NCI-H146 treated with DMSO at 0.1 percent for 48 hours (cell line): ENCODE results near the gene BRD3.
"Not testable (repeated sequence)": the region's sequence is repeated elsewhere in the genome, so short reads cannot be mapped to it uniquely, and the experiment has no call there.

Experiments
- DNase-seq: peaks from one replicate; lab custom pipeline; 2025; ENCODE audit not compliant: unreplicated experiment; lab: John Stamatoyannopoulos, UW

The BRD3 gene

DNA sequence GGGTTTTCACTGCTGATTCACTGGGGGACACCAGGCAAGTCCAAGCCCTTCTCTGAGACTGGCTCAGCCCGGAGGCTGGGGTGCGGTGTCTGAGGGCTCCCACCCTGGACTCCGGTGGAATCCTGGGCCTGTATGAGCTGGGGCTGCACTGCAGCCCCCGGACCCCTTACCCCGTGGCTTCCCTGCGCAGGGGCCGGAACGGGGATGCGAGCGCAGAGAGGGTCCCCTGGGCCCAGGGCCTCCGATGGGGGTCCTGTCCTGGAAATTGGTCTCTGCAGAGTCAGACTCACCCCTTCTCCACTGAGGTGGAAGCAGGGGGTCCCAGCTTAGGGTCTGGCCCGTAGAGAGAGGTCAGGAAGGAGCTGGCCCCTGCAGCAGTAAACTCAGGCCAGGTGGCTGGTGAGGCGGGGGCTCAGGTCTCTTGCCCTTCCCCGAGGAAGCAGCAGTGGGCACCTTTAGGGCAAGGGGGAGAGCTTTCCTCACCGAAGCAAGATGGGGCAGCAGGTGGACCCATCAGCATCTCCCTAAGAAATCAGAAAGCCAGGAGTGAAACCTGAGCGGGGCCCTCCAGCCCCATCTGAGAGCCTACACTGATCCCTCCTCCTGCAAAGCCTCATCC lies 74.1 kb downstream of the BRD3 start:
- no peak for DNase-seq

DNA sequence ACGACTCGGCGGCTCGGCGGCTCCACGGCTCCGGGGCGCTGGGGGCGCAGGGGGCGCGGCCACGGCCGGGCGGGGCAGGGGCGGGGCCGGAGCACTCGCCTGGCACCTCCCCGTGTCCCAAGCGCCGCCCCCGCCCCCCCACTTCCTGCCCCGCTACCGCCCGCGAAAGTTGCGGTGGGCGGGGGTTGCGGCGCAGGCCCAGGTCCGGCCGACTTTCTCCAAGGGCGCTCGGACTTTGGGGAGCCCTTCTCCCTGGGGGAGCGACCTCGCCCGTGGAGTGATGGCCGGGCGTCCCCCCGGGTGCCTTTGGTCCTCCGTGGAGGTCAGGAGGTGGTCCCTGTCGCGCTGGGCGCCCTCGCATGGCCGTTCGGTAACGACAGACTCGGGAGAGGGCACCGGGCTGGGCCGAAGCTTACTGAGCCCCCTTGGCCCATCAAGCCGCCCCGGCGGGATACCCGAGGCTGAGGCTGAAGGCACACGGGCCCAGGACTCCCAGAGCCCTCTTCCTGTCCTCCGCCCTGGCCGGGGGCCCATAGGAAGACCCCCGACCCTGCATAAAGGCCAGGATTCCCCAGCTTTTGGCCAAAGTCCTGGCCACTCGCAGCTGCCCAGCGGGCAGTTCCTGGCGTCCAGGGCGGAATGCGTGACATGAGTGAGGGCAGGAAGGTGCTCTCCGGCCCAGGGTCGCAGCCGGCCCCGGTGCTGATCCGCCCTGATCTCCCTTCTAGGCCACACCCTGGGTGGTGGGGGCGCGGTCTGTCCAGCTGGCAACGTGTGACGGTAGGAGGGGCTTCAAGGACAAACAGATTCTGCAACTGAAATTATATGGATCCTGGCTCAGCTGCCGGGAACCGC lies 74.8 kb downstream of the BRD3 start:
- DNase-seq = peak; percentile 59

DNA sequence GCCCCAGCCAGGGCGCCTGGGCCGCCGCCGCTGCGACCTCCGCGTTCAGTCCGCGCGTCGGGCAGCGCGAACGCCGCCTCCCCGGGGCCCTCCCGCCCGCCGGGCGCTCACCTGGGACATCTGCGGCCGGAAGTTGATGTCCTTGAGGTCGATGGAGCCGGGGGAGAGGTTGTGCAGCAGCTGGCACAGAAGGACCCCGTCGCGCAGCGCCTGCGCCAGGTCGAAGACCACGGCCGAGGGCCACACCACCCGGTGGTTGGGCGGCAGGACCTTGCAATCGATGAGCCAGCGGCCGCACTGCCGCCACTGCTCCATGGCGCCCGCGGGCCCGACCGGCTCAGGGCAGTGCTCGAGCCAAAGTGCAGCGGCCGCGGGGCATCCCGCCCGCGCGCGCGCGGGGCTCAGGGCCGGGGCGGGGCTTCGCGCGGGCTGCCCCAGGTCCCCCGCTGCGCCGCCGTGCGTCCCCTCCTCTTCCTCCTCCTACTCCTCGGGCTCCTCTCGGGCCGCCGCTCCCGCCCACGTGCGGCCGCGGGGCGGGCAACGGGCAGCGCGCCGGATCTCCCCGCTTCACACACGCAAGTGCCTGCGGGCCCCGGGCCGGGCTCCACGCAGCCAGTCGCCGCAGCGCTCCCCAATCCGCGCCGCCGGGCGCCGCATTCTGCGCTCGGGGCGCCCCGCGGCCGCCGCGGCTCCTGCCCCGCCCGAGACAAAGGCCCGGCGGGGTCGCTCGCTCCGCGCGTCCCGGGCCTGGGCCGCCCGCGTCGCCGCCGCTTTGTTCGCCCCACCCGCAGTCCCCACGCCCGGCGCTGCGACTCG lies 75.7 kb downstream of the BRD3 start, which contains the start of gene VAV2:
VAV2 (minus strand) TSS at position 361 of the 816 bp plus-strand sequence; CDS start at position 315, 46 bp downstream.
- DNase-seq = peak; percentile 30

DNA sequence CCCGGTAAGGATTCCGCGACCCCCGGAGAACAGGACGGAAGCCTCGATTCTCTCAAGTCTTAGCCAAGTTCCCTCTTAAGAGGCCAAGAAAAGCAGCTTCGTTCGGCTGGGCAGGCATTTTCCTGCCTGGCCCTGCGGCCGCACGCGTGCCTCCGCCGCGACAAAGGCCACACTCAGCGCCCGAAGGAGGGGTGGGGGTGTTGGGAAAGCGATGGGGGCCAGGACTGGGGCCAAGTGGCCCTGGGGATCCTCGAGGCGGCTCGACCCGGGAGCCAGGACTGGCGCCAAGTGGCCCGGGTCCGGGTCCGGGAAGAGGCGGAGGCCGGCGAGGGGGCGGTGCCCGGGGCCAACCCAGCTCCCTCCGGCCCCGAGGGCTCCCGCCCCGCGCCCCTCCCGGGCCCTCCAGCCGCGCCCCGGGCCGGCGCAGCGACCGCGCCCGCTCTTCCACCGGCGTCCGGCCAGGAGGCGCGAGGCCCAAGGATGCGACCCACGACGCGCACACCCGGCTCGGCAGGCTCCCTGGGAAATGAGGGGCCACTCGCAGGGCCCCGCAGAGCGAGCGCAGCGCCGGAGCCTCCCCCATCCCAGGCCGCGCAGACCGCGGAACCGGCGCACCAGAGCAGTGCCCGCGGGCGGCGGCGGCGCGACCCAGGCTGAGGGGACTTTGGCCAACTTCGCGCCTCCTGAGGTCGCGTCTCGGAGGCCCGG lies 76.5 kb downstream of the BRD3 start:
- no peak for DNase-seq

DNA sequence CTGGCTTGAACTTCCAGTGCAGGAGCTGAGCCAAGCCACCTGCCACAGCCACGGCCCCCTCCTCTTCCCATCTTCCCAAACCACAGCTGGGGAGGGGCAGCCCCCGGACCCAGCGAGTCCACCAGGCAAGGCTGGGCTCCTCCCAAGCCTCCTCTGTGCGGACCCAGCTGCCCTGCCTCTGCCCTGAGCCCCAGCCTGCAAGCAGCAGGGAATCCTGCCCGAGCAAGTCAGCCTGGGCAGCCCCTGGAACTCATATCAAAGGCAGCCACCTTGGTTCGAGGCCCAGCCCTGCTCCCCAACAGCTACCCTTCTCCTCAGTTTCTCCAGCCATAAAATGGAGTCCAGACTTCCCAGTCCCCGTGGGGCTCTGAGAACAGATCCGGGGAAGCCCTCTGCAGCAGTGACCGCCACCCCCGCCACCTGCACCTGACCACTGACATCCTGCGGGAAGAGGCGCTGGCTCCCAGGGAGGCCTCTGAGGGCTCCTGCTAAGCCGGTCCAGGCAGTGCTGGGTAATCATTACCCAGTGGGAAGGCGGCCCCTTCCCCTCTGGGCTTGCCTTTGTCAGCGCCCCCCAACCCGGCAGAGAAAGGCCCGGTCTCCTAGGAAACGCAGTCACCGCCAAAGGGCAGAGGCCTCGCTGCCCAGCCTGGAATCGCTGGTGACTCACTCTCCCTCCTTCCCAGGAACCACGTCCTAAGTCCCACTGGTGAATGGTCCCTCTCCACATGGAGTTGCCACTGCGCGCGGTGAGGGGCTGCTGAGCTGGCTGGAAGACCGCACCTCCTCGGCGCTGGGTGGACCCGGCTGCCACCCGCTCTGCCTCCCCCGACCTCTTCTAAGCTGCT lies 77.2 kb downstream of the BRD3 start:
- DNase-seq = peak; percentile 37

DNA sequence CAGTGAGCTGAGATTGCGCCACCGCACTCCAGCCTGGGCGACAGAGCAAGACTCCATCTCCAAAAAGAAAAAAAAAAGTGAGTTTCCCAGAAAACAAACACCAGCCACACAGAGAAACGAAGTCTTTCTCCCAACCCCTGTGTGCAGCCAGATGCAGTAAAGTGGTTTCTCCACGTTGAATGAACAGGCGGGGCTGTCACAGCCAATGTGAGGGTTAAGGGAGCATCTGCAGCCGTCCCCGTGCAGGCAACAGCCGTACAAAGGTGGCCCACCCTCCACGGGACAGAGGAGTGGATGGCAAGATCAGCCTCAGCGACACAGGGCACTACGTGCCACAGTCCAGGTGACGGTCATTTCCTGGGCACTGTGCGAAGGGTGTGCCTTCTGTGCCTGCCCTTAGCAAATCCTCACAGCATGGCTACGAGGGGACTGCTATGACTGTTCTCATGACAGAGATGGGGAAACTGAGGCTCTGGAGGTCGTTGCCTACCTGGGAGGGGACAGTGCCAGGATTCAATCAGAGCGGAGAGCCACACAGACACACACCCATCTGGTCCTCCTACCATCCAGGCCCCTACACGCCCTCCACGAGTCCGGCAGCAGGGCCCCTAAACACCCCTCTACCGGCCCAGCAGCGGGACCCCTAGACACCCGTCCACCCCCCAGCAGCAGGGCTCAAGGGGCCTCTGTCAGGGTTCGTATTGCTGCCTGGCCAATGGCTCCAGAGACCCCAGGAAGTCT lies 78.0 kb downstream of the BRD3 start:
- no peak for DNase-seq

DNA sequence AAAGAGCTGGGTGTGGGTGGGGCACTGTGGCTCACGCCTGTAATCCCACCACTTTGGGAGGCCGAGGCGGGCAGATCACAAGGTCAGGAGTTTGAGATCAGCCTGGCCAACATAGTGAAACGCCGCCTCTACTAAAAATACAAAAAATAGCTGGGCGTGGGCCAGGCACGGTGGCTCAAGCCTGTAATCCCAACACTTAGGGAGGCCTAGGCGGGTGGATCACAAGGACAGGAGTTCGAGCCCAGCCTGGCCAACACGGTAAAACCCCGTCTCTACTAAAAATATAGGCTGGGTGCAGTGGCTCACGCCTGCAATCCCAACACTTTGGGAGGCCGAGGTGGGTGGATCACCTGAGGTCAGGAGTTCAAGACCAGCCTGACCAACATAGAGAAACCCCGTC lies 79.1 kb downstream of the BRD3 start:
- DNase-seq = not testable (repeated sequence)

DNA sequence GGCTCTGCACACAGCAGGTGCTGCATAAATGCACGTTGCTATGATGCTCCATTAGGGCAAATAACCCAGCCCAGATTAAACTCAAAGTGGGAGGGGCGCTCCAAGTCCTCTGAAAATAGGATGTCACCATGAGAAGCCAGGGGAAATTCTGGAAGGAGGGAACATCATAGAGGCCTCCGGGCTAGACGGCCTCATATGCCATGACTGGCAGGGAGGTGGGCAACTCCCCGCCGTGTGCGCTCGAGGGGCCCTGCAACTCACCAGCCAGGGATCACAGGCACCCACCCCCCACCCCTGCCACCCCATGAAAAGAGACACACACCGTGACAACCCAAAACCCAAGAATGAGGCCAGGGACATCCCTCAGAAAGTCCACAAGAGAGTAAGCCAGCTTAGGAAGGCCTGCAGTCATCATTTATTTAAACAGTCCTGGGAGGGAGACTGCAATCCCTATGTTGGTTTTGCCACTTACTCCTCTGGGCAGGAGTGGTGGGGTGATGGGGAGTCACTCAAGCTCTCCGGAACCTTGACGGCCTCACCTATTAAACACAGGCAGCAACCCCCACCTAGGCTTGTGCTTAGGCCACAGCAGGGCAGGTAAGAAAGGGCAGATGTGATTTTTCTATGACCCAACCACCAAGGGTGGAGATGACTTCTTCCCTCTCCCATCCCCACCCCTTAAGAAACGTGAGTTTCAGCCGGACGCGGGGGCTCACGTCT lies 79.7 kb downstream of the BRD3 start:
- no peak for DNase-seq

DNA sequence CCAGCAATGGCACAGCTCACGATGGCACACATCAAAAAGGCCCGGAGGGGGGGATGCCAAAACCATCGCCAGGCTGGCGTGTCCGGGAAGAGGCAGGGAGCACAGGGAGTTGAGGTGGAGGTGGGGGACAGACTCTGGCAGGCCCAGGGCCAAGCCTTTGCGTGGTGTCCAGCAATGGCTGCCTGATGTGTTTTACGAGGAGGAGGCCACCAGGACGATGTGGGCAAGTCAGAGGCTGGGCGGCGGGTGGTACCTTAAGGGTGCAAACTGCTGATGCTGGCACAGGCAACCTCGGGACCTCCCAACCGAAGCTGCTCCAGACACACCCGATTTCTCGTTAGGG lies 80.4 kb downstream of the BRD3 start:
- no peak for DNase-seq

DNA sequence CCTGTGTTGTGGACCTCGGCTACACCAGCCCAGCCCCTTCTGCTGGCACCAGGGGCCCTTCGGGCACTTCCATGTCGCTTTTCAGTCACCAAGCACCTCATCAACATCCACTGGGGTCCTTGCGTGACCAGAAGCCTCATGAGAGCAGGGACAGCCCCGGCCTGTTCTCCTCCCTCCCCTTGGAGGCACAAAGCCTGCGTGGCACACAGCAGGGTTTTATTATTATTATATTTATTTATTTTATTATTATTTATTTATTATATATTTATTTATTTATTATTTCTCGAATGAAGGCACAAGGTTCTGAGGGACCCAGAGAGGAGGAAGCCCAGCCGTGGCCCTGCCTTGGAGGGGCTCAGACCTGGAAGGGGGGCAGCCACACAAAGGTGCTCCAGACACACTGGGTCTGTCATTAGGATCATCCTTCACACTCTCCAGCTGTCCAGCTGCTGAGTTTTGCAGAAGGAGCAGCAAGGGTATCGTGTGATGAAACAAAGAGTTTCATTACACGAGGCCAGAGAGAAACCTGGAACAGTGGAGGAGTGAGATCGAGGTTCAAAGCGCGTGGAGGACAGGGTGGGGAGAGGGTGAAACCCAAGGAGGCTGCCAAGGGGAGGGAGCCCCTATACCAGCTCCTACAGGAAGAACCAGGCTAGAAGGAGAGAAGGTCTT lies 80.9 kb downstream of the BRD3 start:
- DNase-seq = no peak

DNA sequence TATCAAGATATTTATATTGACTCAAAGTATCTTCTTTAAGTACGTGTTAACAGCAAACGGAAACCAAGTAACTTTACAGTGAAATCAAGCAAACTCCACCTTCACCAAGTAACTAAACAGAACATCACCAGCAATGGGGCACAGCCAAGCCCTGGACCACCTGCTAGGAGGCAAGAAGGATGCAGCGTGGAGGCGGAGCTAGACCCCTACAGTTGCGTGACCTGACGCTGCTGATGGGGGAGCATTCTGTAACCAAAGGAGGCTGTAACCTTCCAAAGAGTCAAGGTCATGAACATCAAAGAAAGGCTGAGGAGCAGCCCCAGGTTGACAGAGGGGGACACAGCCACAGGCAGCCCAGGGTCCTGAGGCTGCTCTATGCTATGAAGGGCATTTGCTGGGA lies 81.8 kb downstream of the BRD3 start:
- DNase-seq = no peak

DNA sequence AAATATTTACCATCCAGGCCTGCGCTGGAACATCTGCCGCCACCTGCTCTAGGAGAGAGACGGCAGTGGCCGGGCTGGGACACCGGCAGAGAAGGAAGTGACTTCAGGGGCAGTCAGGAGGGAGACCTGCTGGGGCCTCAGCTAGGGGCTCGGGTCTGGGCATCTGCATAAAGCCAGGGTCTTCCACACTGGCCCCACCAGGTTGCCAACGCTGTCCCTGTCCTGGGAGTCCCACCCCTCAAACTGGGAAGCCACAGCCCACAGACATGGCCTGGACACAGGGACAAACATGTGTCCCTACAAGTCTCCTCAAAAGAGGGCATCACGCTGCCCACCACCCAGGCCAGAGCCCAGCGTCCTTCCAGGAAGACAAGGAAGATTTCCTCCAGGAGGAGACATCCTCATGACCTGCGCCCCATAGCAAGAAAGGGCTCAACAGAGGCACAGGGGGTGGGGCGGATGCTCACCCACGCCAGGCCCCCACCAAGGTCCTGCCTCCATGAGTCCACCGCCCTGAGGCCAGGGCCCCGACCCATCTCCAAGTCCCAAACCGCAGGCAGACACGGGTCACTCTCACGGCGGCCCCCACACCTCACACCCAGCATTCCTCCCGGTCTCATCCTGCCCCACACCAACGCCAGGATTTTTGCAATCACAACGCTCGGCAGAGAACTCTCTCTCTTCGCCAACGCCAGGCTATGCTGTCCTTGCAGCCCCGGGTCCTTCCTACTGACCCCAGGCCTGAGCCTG lies 84.7 kb downstream of the BRD3 start:
- no peak for DNase-seq

DNA sequence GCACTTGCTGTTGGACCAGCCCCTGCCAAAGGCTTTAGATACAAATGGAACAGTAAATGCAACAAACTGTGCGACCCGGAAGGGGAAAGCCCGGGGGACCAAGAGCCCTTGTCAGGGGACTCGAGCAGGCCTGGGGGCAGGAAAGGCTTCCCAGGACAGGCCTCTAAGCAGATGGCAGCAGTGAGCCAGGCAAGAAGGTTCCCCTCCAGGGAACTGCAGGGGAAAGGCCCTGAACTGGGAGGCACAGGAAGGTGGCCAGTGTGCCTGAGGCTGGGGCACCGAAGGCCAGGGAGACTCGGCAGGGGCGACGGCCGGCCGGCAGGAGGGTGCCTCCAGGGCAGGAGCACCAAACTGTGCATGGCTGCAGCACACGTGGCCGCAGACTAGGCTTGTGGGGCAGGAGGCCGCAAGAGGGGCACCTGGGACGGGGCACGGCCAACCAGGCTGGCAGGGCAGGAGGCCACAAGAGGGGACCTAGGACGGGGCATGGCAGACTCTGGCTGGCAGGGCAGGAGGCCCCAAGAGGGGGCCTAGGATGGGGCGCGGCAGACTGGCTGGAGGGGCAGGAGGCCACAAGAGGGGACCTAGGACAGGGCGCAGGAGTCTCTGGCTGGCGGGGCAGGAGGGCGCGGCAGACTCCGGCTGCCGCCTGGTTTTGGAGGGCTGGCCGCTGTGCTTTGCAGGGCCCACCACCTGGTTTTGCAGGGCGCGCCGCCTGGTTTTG lies 85.7 kb downstream of the BRD3 start:
- no peak for DNase-seq

DNA sequence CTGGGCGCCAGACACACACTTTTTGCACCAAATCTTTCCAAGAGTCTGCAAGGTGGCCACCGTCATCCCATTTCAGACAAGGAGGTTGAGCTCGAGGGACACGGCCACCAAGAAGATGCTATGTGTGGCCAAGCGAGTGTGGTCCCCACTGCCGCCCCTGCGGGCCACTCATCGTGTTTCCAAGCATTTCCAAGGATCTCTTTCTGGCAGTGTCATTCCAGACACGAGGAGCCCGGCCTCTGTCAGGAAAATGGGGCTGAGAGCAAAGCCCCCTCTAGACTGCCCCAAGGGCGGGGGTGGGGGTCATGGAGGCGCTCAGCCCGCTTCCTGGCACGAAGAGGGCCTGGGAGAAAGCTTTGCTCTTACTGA lies 86.3 kb downstream of the BRD3 start:
- DNase-seq = no peak

DNA sequence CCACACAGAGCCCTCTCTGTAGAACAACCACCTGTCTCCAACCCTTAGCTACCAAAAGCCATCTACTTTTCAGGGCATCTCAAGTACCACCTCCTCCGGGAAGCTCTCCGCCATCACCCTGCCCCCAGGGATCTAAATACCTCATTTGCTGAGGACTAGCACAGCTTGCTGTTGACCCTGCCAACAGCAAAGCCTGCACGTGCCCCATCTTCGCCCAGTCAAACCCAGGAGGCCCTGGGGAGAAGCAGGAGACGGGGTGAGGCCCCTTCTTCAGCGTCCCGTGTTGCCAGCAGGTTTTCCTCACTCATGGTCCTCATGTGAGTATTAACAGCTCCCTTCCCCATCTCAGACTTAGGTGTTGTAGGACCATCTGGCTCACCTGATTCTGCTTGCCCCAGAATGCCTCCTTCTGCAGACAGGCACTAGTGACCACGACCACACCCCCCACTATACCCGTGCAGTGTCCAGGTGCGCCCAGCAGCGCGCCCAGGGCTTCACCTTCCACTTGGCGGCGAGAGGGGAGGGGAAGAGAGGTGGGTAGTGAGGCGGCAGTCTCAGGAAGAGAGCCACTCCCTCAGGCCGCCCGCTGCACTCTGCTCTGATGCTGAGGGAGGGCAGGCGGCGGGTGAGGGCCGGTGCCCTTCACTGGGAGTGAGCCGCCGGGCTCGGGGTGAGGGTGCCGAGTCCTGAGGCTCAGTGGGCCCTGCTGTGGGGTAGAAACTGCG lies 86.8 kb downstream of the BRD3 start:
- no peak for DNase-seq
